SK-N-MC (cell line): ENCODE results near the gene IRAK1.

Source experiments
- EZH2 ChIP-seq: fragments of 200-600 bp; sonication (generic); IDR thresholded peaks from one replicate; pipeline ENCODE4 v1.6.1; 2017; ENCODE audit warnings: antibody characterized with exemption
- POLR2AphosphoS5 ChIP-seq: IDR thresholded peaks from 2 replicates; pipeline ENCODE4 v1.6.1; 2012; ENCODE audit warnings: mild to moderate bottlenecking, low read depth, low read length, borderline replicate concordance

GRCh38 chrX:153963546-153963945 is 56.2 kb downstream of the IRAK1 start:
- TF ChIP-seq POLR2AphosphoS5: no peak
- TF ChIP-seq EZH2: no peak
